Cerebellar nuclear complex (tissue), 1 donor: ENCODE results near the gene BCAS3.
"Not testable (repeated sequence)": the region's sequence is repeated elsewhere in the genome, so short reads cannot be mapped to it uniquely, and the experiment has no call there.

ENCODE experiments used
- DNase-seq, 2 experiments: peaks; one replicate each; lab custom pipeline; 2025; lab: John Stamatoyannopoulos, UW

BCAS3 gene

GRCh38 chr17:60745544-60745943, 67.9 kb downstream of the BCAS3 start:
- no peak for DNase-seq

GRCh38 chr17:60747069-60747808, 69.6 kb downstream of the BCAS3 start:
- no peak for DNase-seq

- no peak for DNase-seq
Measured at GRCh38 chr17:60748204-60748603, 70.6 kb downstream of the BCAS3 start.

GRCh38 chr17:60749050-60749449, 71.4 kb downstream of the BCAS3 start:
- no peak for DNase-seq

GRCh38 chr17:60749708-60750107, 72.1 kb downstream of the BCAS3 start:
- no peak for DNase-seq

GRCh38 chr17:60750640-60751039, 73.0 kb downstream of the BCAS3 start:
- no peak for DNase-seq

- no peak for DNase-seq
Measured at GRCh38 chr17:60751884-60752283, 74.2 kb downstream of the BCAS3 start.

GRCh38 chr17:60752873-60753577, 75.4 kb downstream of the BCAS3 start:
- DNase-seq: no peak

GRCh38 chr17:60754057-60754604, 76.5 kb downstream of the BCAS3 start:
- DNase-seq: no peak

- not testable (repeated sequence) for DNase-seq
Measured at GRCh38 chr17:60756798-60757197, 79.1 kb downstream of the BCAS3 start.

- no peak for DNase-seq
Measured at GRCh38 chr17:60757437-60757836, 79.8 kb downstream of the BCAS3 start.

GRCh38 chr17:60759756-60760155, 82.1 kb downstream of the BCAS3 start:
- no peak for DNase-seq

GRCh38 chr17:60761301-60761700, 83.7 kb downstream of the BCAS3 start:
- not testable (repeated sequence) for DNase-seq

GRCh38 chr17:60766778-60767190, 89.1 kb downstream of the BCAS3 start:
- no peak for DNase-seq

- no peak for DNase-seq
Measured at GRCh38 chr17:60767744-60768308, 90.2 kb downstream of the BCAS3 start.

- no peak for DNase-seq
Measured at GRCh38 chr17:60769327-60769726, 91.7 kb downstream of the BCAS3 start.

GRCh38 chr17:60770946-60771422, 93.3 kb downstream of the BCAS3 start:
- DNase-seq: no peak

GRCh38 chr17:60771621-60772020, 94.0 kb downstream of the BCAS3 start:
- not testable (repeated sequence) for DNase-seq

GRCh38 chr17:60773552-60773951, 95.9 kb downstream of the BCAS3 start:
- DNase-seq: no peak

- no peak for DNase-seq
Measured at GRCh38 chr17:60781880-60782412, 104.3 kb downstream of the BCAS3 start.

GRCh38 chr17:60782742-60783141, 105.1 kb downstream of the BCAS3 start:
- no peak for DNase-seq

GRCh38 chr17:60790205-60790604, 112.6 kb downstream of the BCAS3 start:
- DNase-seq: no peak
